Neural crest cell (in vitro differentiated cells): ENCODE results near the gene WRAP73. TPM values are rescaled to one million over a fixed set of nuclear protein-coding genes. Genes with fewer than 3 reads are reported as not detected.

Experiments used
- DNase-seq: peaks from one replicate; pipeline ENCODE4 v3.0.0; 2021; ENCODE audit warnings: low read depth, mixed read lengths, low spot score
- H3K27ac Mint-ChIP-seq: one replicate; pipeline ENCODE4 v1.8.0; 2021; ENCODE audit warnings: mild to moderate bottlenecking, mixed read lengths; ENCODE audit not compliant: unreplicated experiment
- H3K27me3 Mint-ChIP-seq: 2 replicates; pipeline ENCODE4 v1.8.0; 2021; ENCODE audit warnings: low read depth, mild to moderate bottlenecking, mixed read lengths
- H3K36me3 Mint-ChIP-seq: 2 replicates; pipeline ENCODE4 v1.8.0; 2021; ENCODE audit warnings: low read depth, mild to moderate bottlenecking, mixed read lengths
- H3K4me1 Mint-ChIP-seq: 2 replicates; pipeline ENCODE4 v1.8.0; 2021; ENCODE audit warnings: mixed read lengths
- H3K4me3 Mint-ChIP-seq: one replicate; pipeline ENCODE4 v1.8.0; 2021; ENCODE audit warnings: mild to moderate bottlenecking, mixed read lengths
- H3K9me3 Mint-ChIP-seq: 2 replicates; pipeline ENCODE4 v1.8.0; 2021; ENCODE audit warnings: mixed read lengths
- CTCF ChIP-seq: fragments of 200-600 bp; sonication (generic); conservative IDR thresholded peaks from 2 replicates; pipeline ENCODE4 v1.5.0; 2021; ENCODE audit warnings: antibody characterized with exemption, mild to moderate bottlenecking
- total RNA-seq: library from RNA; stranded (reverse); gene quantifications from 2 replicates; pipeline ENCODE4 v1.2.1, GENCODE V29; 2021

WRAP73 gene
- total RNA-seq, 1 donor from 2014 or later: 28.9 TPM

- H3K4me1 Mint-ChIP-seq: peaks cover 5% of the 10 kb centered on the region
- no peaks in the 10 kb centered on the region for H3K9me3 Mint-ChIP-seq
- no peak overlapping the region for H3K4me3 Mint-ChIP-seq
- no peaks in the 10 kb centered on the region for H3K36me3 Mint-ChIP-seq
- no peak for DNase-seq
- no peak for TF ChIP-seq CTCF
- H3K27ac Mint-ChIP-seq: no peak overlapping the region
- peaks cover 11% of the 10 kb centered on the region for H3K27me3 Mint-ChIP-seq
Measured at GRCh38 chr1:3685222-3685621, 35.3 kb upstream of the WRAP73 start.

GRCh38 chr1:3683992-3684391 is 34.1 kb upstream of the WRAP73 start:
- Mint-ChIP-seq H3K27me3 (peaks cover 11% of the 10 kb centered on the region), H3K36me3 (no peaks in the 10 kb centered on the region), H3K4me1 (peaks cover 5% of the 10 kb centered on the region), H3K9me3 (no peaks in the 10 kb centered on the region), H3K27ac (no peak overlapping the region), H3K4me3 (no peak overlapping the region)
- no peak for TF ChIP-seq CTCF
- peak; percentile 49 for DNase-seq

GRCh38 chr1:3683197-3683596 is 33.3 kb upstream of the WRAP73 start:
- no peaks in the 10 kb centered on the region for H3K36me3 Mint-ChIP-seq
- H3K27ac Mint-ChIP-seq: no peak overlapping the region
- no peak for TF ChIP-seq CTCF
- no peaks in the 10 kb centered on the region for H3K9me3 Mint-ChIP-seq
- no peak overlapping the region for H3K4me3 Mint-ChIP-seq
- H3K4me1 Mint-ChIP-seq: peaks cover 5% of the 10 kb centered on the region
- no peak for DNase-seq
- peaks cover 8% of the 10 kb centered on the region for H3K27me3 Mint-ChIP-seq

GRCh38 chr1:3681898-3682806 is 32.2 kb upstream of the WRAP73 start:
- H3K4me1 Mint-ChIP-seq: peaks cover 5% of the 10 kb centered on the region
- no peaks in the 10 kb centered on the region for H3K9me3 Mint-ChIP-seq
- no peak overlapping the region for H3K27ac Mint-ChIP-seq
- no peaks in the 10 kb centered on the region for H3K36me3 Mint-ChIP-seq
- no peak for TF ChIP-seq CTCF
- H3K27me3 Mint-ChIP-seq: peaks cover 8% of the 10 kb centered on the region
- H3K4me3 Mint-ChIP-seq: no peak overlapping the region
- no peak for DNase-seq

- Mint-ChIP-seq H3K9me3 (no peaks in the 10 kb centered on the region), H3K27me3 (peaks cover 8% of the 10 kb centered on the region), H3K27ac (no peak overlapping the region), H3K4me3 (no peak overlapping the region), H3K36me3 (no peaks in the 10 kb centered on the region), H3K4me1 (peaks cover 5% of the 10 kb centered on the region)
- no peak for DNase-seq
- no peak for TF ChIP-seq CTCF
Measured at GRCh38 chr1:3681231-3681897, 31.5 kb upstream of the WRAP73 start.
